Adrenal gland (tissue), 5 donors: ENCODE measurements around the gene CDKN2B.

ENCODE experiments used
- CTCF ChIP-seq, 6 experiments: fragments of 450-650 bp in 4 of 6; fragments of 200-600 bp in 2 of 6; sonication (generic) in 1 of 6; IDR thresholded peaks; 1 replicate in 5 of 6; 2 replicates in 1 of 6; pipeline versions ENCODE4 v1.5.1 to v1.8.0; 2016 to 2021; ENCODE audit warnings: antibody characterized with exemption in 6 of 6, mild to moderate bottlenecking in 2 of 6, moderate library complexity in 1 of 6
- POLR2A ChIP-seq, 2 donors: fragments of 450-650 bp; IDR thresholded peaks; one replicate each; pipeline ENCODE4 v1.6.1; 2017; ENCODE audit warnings: antibody characterized with exemption in 2 of 2, mild to moderate bottlenecking in 2 of 2, moderate library complexity in 1 of 2
- donor health status: DM: no; HTN: no; CAD: no.

DNA sequence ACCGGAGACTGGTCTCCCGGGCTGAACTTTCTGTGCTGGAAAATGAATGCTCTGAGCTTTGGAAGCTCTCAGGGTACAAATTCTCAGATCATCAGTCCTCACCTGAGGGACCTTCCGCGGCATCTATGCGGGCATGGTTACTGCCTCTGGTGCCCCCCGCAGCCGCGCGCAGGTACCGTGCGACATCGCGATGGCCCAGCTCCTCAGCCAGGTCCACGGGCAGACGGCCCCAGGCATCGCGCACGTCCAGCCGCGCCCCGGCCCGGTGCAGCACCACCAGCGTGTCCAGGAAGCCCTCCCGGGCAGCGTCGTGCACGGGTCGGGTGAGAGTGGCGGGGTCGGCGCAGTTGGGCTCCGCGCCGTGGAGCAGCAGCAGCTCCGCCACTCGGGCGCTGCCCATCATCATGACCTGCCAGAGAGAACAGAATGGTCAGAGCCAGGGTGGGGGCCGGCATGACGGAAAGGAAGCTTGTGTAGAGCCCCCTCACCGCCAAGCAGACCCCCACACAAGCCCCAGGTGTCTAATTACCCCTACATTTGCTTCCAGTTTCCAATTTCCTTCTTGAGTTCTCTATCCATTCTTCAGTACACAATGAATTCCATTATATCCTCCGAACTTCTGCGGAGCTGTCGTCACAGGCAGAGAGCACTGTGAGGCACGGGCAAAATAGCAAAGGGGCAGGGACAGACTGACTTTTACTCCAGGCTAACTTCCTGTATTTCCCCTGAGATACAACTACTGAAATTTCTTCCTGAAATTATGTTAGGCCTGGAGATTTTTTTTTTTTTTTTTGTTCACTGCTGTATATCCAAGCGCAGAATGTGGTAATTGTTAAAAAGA is 38.1 kb downstream of the CDKN2B start:
- TF ChIP-seq CTCF (IDR thresholded peaks at IDR 0.05) (no peak), POLR2A (IDR thresholded peaks at IDR 0.05) (no peak)
